ENCODE data around the gene LCTL.
"Not testable (repeated sequence)": the region's sequence is repeated elsewhere in the genome, so short reads cannot be mapped to it uniquely, and the experiment has no call there.

Gene LCTL

GRCh38 chr15:66563566-66564110 is 2.2 kb downstream of the LCTL start:
- DNase-seq: no peak

- no peak for DNase-seq
These were observed 2.7 kb downstream of the LCTL start for GRCh38 chr15:66563126-66563525.

DNA sequence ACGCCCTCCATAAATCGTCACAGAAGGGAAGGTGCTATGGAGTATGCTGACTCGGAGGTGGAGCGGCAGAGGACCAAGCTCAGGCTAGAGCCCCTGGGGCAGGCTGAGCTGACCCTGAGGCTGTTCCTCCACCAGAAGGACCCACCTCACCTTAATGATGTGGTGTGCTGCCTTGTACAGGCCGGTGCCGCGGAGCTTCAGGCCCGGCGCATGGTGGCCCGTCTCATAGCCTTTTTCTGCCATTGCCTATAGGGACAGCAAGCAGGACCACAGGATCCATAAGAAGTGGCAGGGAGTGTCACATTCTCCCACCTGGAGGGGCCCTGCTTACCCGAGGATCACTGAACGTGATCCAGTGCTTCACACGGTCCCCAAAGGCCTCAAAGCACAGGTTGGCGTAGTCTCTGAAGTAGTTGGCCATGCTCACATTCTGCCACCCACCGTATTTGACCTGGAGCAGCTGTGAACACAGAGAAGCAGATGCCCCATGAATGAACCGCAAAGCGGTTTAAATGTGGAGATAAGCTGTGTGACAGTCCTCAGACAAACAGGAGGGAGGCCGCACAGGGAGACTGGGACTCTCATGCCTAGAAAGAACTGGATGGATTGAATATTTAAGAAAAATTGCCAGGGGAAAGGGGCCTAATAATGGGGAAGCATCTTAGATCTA is 4.8 kb downstream of the LCTL start:
- DNase-seq: peak; percentile 10

DNA sequence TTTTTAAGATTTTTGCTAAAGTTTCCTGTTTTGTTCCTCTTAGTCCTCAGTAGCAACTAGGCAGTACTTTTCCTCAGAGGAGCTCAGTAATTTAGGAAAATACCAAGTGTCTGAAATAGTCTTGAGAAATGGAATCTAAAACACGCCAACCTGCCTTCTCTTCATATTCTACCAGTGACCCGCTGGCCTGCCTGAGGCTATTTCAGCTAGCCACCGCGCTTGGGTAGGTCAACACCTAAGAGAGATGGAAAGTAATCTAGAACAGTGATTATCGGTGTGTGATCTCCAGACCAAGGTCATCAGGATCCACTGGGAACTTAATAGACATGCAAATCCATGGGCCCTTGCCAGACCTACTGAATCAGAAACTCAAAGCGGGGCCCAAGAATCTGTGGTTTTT is 7.5 kb downstream of the LCTL start:
- no peak for DNase-seq

- DNase-seq: no peak
These were observed 10.1 kb downstream of the LCTL start for GRCh38 chr15:66555685-66556084.

DNA sequence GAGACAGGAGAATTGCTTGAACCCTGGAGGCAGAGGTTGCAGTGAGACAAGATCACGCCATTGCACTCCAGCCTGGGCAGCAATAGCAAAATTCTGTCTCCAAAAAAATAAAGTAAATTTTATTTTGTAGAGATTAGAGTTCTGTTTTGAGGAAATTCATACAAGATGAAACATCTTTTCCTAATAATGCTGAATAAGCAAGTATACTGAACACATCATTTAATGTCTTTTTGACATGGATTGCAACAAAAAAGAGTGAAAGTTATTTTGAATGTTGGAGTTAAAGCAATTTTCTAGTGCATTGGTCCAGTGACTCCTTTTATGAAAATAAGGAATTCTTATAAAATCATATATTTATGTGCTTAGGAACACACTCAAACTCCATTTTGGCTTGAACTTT is 20.5 kb downstream of the LCTL start:
- no peak for DNase-seq

DNA sequence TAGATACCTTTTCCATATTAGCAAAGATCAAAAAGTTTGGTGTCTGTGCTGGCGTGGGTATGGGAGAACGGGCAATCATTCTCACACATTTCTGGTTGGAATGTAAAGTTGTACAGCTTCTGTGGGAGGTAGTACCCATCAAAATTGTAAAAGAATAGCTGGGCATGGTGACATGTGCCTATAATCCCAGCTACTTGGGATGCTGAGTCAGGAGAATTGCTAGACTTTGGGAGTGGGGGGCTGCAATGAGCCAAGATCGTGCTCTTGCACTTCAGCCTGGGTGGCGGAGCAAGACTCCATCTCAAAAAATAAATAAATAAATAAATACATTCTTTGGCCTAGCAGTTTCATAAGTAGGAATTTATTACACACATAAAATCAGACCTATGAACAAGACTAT is 22.9 kb downstream of the LCTL start:
- DNase-seq: no peak

DNA sequence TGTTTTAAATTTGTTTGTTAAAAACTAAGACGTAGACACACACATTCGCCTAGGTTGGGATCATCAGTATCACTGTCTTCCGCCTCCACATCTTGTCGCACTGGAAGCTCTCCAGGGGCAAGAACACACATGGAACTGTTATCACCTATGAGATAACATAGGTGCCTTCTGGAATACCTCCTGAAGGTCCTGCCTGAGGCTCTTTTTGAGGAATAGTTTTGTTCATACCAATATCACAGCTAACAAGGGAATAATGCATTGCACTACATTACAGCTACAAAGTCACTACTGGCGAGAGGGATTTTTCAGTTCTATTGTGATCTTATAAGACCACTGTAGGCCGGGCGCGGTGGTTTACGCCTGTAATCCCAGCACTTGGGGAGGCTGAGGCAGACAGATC is 30.7 kb downstream of the LCTL start:
- no peak for DNase-seq

GRCh38 chr15:66524838-66525237 is 41.0 kb downstream of the LCTL start:
- DNase-seq: no peak

- DNase-seq: no peak
These were observed 41.9 kb downstream of the LCTL start for GRCh38 chr15:66523926-66524325.

- DNase-seq: no peak
These were observed 49.9 kb downstream of the LCTL start for GRCh38 chr15:66515901-66516322.

DNA sequence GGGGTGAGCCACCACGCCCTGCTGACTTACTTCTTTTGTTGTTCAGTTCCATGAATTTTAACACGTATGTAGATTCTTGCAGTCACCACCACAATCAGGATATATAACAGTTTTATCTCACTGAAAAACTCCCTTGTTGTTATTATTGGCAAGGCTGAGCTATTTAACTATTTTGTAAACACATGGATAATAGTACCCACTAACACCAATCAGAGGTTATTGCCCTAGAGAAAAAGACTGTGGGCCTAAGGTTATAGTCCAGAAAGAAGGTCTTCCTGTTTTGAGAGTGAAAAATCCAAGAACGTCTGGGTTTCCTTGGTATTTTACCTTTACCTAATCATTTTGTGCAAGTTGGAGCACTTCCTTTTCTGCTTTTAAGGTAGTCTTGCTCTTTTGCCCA is 51.2 kb downstream of the LCTL start:
- DNase-seq: no peak

GRCh38 chr15:66508293-66508883 is 57.4 kb downstream of the LCTL start:
- no peak for DNase-seq

DNA sequence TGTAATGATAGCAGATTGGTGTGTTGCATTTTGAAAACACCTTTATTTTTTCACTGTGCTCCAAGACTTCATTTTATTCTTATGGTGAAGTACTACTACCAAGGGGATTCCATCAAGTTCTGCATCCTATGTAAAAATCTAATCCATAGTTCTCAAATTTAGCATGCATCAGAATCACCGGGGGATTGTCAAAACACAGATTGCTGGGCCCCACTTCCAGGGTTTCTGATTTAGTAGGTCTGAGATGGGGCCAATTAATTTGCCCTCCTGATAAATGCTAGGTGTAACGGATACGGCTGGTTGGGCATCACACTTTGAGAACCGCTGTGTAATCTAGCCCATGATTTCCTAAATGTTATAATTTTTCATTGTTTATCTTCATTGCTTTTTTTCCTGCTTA is 60.0 kb downstream of the LCTL start:
- DNase-seq: no peak

GRCh38 chr15:66505430-66505811 is 60.4 kb downstream of the LCTL start:
- DNase-seq: no peak

DNA sequence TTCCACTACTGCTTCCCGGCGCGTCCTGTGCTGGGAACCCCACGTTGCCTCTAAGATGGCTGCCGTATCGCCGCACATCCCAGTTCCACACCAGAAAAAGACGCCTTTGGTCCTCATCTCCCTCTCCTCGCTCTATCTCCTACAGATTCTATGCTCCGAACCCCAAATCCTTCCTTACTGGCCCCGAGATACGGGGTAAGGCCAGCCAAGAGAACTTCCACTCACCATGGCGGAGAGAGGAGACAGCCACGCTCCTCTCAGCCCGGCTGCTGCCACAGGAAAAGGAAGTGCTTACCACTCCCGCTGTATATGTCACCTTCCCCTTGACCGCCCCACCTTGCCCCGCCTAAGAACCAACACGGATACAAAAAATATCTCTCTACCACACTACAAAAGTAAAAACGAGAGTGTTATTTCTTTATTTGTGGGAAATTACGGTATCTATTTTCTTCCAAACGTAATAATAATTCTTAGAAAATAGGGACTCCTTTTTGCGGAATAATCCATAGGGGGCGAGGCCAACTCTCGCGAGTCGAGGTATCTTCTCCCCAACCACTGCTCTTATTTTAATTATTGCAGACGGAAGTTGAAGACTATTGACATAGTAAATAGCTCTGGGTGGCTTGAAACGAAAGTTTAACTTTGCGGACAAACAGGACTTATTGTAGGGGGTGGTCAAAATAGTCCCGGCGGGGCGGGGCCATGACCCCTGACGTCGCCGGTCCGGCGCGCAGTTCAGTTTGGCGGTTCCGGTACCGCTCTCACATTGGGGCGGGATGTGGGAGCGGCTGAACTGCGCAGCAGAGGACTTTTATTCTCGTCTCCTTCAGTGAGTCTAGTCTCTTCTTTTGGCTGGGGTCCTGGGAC is 61.0 kb downstream of the LCTL start, which contains the start of the genes RPL4 and ZWILCH:
Gene RPL4, minus strand, starts transcription at position 293 of the 867 bp plus-strand sequence. Its CDS starts 65 bp downstream, at position 228.
Gene ZWILCH, plus strand, starts transcription at position 764 of the 867 bp plus-strand sequence. Its CDS starts 13 bp downstream, at position 777.
- DNase-seq: peak; percentile 82

- DNase-seq: peak; percentile 28
These were observed 61.8 kb downstream of the LCTL start for GRCh38 chr15:66503780-66504562.

DNA sequence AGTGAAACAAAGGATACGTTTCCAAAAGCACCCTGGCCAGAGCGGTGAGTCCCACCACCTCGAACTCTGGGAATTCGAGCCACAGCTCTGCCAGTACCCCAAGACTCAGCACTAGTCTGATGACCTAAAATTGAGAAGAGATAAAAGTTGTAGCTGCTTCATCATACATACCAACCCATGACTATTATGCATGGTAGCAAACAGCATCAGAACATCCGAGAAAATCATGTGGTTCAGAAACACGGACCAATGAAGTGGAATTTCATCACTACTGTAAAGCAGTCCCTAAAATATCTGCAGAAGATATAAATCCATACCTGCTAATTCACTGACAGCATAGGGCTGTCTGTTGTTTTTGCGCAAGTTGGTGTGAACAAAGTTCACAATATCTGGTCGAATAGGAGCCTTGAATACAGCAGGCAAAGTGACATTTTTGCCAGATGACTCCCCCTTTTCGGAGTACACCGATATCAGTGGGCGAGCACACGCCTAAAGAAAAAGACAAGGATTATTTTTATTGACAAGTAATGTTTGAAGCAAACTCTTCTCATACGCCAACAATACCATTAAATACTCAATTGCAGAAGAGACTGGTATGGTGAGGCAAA is 62.7 kb downstream of the LCTL start:
- DNase-seq: not testable (repeated sequence)

GRCh38 chr15:66502491-66502890 is 63.3 kb downstream of the LCTL start:
- no peak for DNase-seq

- DNase-seq: not testable (repeated sequence)
These were observed 65.5 kb downstream of the LCTL start for GRCh38 chr15:66500346-66500745.

DNA sequence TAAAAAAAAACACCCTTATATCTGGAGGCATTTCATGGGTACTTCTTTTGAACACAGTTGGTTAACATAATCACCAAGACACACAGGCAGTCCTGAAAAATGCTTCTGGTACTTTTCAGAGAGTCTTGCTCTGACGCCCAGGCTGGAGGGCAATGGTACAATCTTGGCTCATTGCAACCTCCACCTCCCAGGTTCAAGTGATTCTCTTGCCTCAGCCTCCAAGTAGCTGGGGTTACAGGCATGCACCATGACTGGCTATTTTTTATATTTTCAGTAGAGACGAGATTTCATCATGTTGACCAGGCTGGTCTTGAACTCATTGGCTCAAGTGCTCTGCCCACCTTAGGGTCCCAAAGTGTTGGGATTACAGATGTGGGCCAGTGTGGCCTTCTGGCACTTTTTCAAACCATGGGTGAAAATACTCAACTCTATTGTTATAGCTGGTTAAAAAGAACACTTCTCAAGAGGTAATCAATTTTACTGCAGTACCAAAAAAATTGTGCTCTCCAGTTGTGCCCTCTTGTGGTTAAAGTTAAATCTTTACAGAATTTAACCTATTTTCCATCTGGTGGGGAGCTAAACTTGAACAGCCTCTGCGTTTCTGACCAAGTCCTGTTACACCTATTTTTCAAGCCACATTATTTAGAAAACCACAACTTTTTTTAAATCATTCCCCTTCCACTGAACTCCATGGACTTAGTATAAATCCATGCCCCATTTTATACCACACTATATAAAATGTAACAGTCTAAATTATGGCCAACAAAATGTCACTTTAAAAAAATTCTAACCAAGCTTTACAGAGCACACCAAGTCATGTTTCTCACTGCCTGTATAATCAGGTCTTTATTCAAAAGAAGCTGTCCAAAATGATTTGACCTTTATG is 67.1 kb downstream of the LCTL start:
- DNase-seq: peak; percentile 67
